AG04449 (cell line): ENCODE results near the gene ABLIM2.
"Not testable (repeated sequence)": the region's sequence is repeated elsewhere in the genome, so short reads cannot be mapped to it uniquely, and the experiment has no call there.

Experiments
- CTCF ChIA-PET: fragments of 350-600 bp; formaldehyde crosslinking; extraction: SDS; loops from one replicate; lab custom pipeline; 2021; ENCODE audit warnings: antibody characterized with exemption; lab: Yijun Ruan, JAX
- POLR2A ChIA-PET: fragments of 400-600, 350-600 bp; formaldehyde crosslinking; extraction: SDS; loops from one replicate; lab custom pipeline; 2020; ENCODE audit warnings: antibody characterized with exemption, inconsistent platforms; lab: Yijun Ruan, JAX
- DNase-seq: peaks from one replicate; pipeline ENCODE4 v3.0.0-alpha.2; 2010; ENCODE audit warnings: low read depth, low spot score
- H3K4me3 ChIP-seq: 2 replicates; pipeline ENCODE4 v1.5.1; 2011; ENCODE audit warnings: low read depth, mild to moderate bottlenecking, control low read depth, low read length
- CTCF ChIP-seq: IDR thresholded peaks from one replicate; pipeline ENCODE4 v1.5.1; 2011; ENCODE audit warnings: mild to moderate bottlenecking, moderate library complexity, low read length, control low read depth, inconsistent platforms; ENCODE audit not compliant: insufficient read depth; ENCODE audit errors: missing control alignments

The ABLIM2 gene

GRCh38 chr4:8146157-8146556 is 12.5 kb downstream of the ABLIM2 start:
- no peak for TF ChIP-seq CTCF
- ChIA-PET CTCF (no interaction called here), POLR2A (no interaction called here)

GRCh38 chr4:8144359-8144758 is 14.3 kb downstream of the ABLIM2 start:
- DNase-seq: no peak
- TF ChIP-seq CTCF: no peak
- POLR2A ChIA-PET: no interaction called here
- CTCF ChIA-PET: no interaction called here
- no peak overlapping the region for H3K4me3 ChIP-seq

More at GRCh38 chr4:8146157-8146556, 12.5 kb downstream of the ABLIM2 start:
- no peak for DNase-seq
- no peak overlapping the region for H3K4me3 ChIP-seq

GRCh38 chr4:8143392-8144140 is 15.0 kb downstream of the ABLIM2 start:
- TF ChIP-seq CTCF: no peak
- DNase-seq: no peak
- ChIA-PET CTCF (no interaction called here), POLR2A (no interaction called here)
- no peak overlapping the region for H3K4me3 ChIP-seq

GRCh38 chr4:8142556-8142955 is 16.1 kb downstream of the ABLIM2 start:
- CTCF ChIA-PET: no interaction called here
- H3K4me3 ChIP-seq: no peak overlapping the region
- POLR2A ChIA-PET: no interaction called here
- no peak for TF ChIP-seq CTCF
- no peak for DNase-seq

GRCh38 chr4:8141935-8142334 is 16.7 kb downstream of the ABLIM2 start:
- DNase-seq: no peak
- ChIA-PET POLR2A (no interaction called here), CTCF (no interaction called here)
- no peak overlapping the region for H3K4me3 ChIP-seq
- no peak for TF ChIP-seq CTCF

GRCh38 chr4:8140915-8141314 is 17.7 kb downstream of the ABLIM2 start:
- POLR2A ChIA-PET: no interaction called here
- H3K4me3 ChIP-seq: no peak overlapping the region
- TF ChIP-seq CTCF: no peak
- CTCF ChIA-PET: no interaction called here
- no peak for DNase-seq

- CTCF ChIA-PET, POLR2A ChIA-PET, DNase-seq, H3K4me3 ChIP-seq: not testable (repeated sequence)
Observed at GRCh38 chr4:8139726-8140125, 18.9 kb downstream of the ABLIM2 start.
